Coronary artery (tissue), 2 donors: ENCODE measurements around the gene ITGAV.

Source experiments
- DNase-seq: peaks from one replicate; pipeline ENCODE4 v3.0.0-alpha.2; 2017; ENCODE audit warnings: low spot score
- H3K27ac ChIP-seq, 2 donors: fragments of 200-600 bp; sonication (generic); one replicate each; pipeline ENCODE4 v1.5.1; 2016 to 2019
- H3K4me3 ChIP-seq: fragments of 200-600 bp; sonication (generic); 2 replicates; pipeline ENCODE4 v1.5.1; 2016; ENCODE audit warnings: mild to moderate bottlenecking, moderate library complexity
- TF ChIP-seq, protein P1 (sequence below): fragments of 200-600 bp; sonication (generic); IDR thresholded peaks from one replicate; pipeline ENCODE4 v1.5.1; 2019; ENCODE audit warnings: antibody characterized with exemption

The ITGAV gene

DNA sequence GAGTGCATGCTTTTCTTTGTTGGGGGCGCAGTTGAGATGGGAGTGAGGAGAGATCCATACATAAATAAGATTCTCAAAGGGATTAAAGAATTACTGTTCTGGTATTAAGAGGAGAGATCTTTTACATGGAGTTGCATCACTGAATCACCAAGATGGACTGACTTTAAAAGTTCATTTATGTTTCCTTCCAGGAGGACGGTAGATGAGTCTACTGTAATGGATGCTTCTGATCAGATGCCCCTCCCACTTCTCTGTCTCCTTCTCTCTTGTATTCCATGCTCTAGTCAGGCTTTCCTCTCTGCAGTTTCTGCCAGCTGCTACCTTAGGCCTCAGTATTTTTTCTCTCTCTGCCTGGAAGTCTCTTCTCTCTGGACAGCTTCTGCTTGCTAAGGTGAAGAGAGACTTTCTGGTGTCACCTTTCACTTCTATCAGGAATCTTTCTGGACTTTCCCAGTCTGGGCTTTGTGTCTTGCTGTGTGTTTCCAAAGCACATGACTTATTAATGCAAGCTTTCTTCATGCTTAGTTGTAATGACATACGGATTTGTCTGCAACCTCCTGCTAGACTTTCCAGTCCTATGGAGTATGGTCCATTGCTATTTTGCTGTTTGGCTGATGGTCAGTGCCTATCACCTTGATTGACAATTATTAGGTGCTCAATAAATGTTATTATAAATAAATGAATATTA lies 127.6 kb downstream of the ITGAV start:
- TF ChIP-seq, protein P1, sequence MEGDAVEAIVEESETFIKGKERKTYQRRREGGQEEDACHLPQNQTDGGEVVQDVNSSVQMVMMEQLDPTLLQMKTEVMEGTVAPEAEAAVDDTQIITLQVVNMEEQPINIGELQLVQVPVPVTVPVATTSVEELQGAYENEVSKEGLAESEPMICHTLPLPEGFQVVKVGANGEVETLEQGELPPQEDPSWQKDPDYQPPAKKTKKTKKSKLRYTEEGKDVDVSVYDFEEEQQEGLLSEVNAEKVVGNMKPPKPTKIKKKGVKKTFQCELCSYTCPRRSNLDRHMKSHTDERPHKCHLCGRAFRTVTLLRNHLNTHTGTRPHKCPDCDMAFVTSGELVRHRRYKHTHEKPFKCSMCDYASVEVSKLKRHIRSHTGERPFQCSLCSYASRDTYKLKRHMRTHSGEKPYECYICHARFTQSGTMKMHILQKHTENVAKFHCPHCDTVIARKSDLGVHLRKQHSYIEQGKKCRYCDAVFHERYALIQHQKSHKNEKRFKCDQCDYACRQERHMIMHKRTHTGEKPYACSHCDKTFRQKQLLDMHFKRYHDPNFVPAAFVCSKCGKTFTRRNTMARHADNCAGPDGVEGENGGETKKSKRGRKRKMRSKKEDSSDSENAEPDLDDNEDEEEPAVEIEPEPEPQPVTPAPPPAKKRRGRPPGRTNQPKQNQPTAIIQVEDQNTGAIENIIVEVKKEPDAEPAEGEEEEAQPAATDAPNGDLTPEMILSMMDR: no peak
- Histone ChIP-seq H3K4me3 (no peak overlapping the region), H3K27ac (no peak overlapping the region)
- DNase-seq: no peak

DNA sequence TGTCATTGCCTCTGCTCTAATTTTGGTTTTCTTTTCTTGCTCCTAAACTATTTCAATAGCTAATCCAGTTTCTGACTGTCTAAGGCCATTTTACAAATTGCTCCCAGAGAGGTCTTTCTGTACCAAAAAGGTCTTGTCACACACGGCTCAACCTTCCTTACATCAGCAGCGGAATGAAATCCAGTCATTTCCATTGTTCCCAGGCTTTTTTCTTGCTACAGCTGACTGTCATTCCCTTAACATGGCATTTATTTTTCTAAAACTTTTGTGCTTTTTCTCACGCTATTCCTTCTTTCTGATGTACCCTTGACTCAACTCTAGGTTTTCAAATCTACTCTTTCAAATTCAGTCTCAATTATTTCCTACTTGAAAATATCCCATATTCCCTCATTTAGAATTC lies 128.3 kb downstream of the ITGAV start:
- Histone ChIP-seq H3K4me3 (no peak overlapping the region), H3K27ac (no peak overlapping the region)
- TF ChIP-seq, protein P1: no peak
- DNase-seq: no peak

DNA sequence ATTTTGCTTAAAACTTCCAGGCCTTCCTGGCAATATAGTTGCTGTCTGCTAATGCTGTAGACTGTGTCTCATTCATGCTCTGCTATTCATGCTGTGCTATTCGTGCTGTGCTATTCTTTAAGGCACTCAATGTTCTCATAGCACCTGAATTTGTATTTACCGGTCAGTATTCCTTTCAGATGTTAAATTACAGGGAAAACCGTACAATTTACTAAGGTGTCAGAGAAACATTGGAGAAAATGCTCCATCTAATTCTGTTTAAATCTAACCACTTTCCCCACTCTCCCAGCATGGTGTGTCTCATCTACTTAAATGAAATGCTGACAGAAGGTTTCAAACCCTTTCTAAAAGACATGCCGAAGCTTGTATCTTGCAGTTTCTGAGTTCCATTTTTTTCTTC lies 129.0 kb downstream of the ITGAV start:
- TF ChIP-seq, protein P1: no peak
- DNase-seq: no peak
- H3K27ac ChIP-seq: no peak overlapping the region

GRCh38 chr2:186721956-186722355 lies 132.1 kb downstream of the ITGAV start:
- no peak for DNase-seq

More for the DNA sequence above, 129.0 kb downstream of the ITGAV start:
- H3K4me3 ChIP-seq: no peak overlapping the region

DNA sequence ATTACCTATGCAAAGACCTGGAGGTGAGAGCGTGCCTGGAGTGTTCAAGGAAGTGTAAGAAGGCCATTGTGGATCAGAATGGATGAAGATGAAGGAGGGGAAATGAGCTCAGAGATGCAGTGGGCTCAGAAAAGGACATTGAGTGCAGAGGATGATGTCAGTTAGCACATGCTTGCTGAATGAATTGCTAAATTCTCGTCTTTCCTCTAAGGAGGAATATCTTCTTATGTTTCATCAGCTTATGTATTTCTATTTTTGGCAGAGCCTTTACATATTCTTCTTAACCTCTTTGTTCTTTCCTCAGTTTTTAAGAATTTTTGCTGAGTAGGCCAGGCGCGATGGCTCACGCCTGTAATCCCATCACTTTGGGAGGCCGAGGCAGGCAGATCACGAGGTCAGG lies 134.9 kb downstream of the ITGAV start:
- DNase-seq: no peak
- Histone ChIP-seq H3K4me3 (no peak overlapping the region), H3K27ac (no peak overlapping the region)
- TF ChIP-seq, protein P1: no peak

More at GRCh38 chr2:186721956-186722355, 132.1 kb downstream of the ITGAV start:
- no peak overlapping the region for H3K27ac ChIP-seq
- no peak overlapping the region for H3K4me3 ChIP-seq
- TF ChIP-seq, protein P1: no peak

DNA sequence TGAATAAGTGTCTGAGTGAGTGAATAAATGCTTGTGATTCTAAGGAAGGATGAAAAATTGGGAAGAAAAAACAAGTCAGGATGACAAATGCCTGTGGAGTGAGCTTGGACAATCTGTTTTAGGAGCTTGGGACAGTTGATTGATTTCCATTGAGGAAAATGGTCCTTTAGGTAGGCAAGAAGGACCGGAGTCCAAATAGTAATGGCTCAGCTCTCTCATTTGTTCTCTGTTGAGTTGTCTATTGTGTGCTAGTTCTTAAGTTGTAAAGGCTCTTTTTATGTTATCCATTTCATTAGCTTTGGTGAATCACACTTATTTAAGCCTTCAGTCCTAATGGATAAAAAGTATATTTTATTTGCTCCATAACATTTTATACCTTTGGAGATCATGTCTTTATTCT lies 135.9 kb downstream of the ITGAV start:
- TF ChIP-seq, protein P1: no peak
- no peak for DNase-seq
- H3K4me3 ChIP-seq: no peak overlapping the region
- no peak overlapping the region for H3K27ac ChIP-seq

DNA sequence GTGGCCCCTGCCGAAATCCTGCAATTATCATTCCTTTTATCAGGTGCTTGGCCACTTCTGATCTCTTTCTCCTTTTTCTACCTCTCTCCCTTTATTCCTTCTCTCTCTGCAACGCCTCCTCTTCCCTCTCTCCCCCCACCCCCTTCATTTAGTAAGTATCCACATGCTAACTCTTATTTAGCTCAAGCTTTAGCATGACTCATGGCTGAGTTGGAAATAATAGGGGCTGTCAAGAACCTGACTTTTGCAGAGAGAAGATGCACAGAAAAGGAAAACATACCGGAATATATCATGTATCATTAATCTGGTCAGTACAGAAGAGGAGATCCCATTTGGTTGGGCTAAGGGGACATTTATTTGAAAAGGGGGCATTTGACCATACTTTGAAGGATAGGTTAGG lies 137.1 kb downstream of the ITGAV start:
- TF ChIP-seq, protein P1: no peak
- Histone ChIP-seq H3K27ac (no peak overlapping the region), H3K4me3 (no peak overlapping the region)
- no peak for DNase-seq
